H1 (cell line): ENCODE measurements around the gene CAMK2A. TPM values are rescaled to one million over a fixed set of nuclear protein-coding genes. Genes with fewer than 3 reads are reported as not detected.

ENCODE experiments used
- POLR2A ChIP-seq, 2 experiments: IDR thresholded peaks; 1 replicate in 1 of 2; 2 replicates in 1 of 2; pipeline ENCODE4 v1.6.1; 2011; ENCODE audit warnings: low read depth in 2 of 2, low read length in 2 of 2, mild to moderate bottlenecking in 2 of 2; ENCODE audit errors: control extremely low read depth in 1 of 2
- SUZ12 ChIP-seq: fragments of 200-600 bp; sonication (generic); IDR thresholded peaks from 2 replicates; pipeline ENCODE4 v1.6.1; 2012; ENCODE audit warnings: mild to moderate bottlenecking, inconsistent platforms, low read length, moderate library complexity, mixed read lengths
- polyA plus RNA-seq, 7 experiments: library from polyadenylated mRNA; depleted of rRNA in 3 of 7; stranded (reverse) in 5 of 7; unstranded in 2 of 7; fragments of >200 nt in 5 of 7; fragments of 200-250 nt in 2 of 7; gene quantifications; 1 replicate in 5 of 7; 2 replicates in 1 of 7; 4 replicates in 1 of 7; pipeline versions ENCODE4 v1.2.1 to v1.2.3, GENCODE V29; 2011 to 2013; ENCODE audit warnings: missing spikeins in 2 of 7, mixed read lengths in 2 of 7
- total RNA-seq: library from RNA; stranded (reverse); fragmentation: NEBNext Ultra II Directional; extraction: Animal tissue kit (Norgen Biotek cat#: 25700); gene quantifications from 2 replicates; pipeline ENCODE4 v1.2.1, GENCODE V29; 2021
- TF ChIP-seq, protein P1 (sequence below): IDR thresholded peaks from 2 replicates; pipeline ENCODE4 v1.6.1; 2011; ENCODE audit warnings: low read depth, mild to moderate bottlenecking, low read length; ENCODE audit not compliant: insufficient read depth

The CAMK2A gene
- total and polyA plus RNA-seq, 2 of the 8 experiments (the other 6 are each of a cell fraction or from before 2014, with no cell fraction given): 0.20 to 0.28 TPM

DNA sequence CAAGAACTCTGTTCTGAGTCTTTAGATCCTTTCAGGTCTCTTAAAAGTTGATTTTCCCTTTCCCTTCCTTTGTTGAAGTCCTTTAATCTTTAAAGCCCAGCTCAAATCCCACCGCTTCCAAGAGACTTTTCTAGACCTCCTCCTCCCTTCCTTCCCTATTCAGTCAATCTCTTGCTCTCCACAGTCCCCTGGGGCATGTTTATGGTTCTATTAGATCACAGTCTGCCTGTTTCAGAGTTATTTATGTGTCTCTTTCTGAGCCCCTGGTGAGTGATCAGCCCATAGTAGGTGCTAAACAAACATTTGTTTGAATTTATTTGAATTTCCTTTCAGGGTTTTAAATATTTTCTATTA lies 20.3 kb upstream of the CAMK2A start (continued):
- TF ChIP-seq, protein P1, sequence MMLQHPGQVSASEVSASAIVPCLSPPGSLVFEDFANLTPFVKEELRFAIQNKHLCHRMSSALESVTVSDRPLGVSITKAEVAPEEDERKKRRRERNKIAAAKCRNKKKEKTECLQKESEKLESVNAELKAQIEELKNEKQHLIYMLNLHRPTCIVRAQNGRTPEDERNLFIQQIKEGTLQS: no peak
- TF ChIP-seq SUZ12 (no peak), POLR2A (IDR thresholded peaks at IDR 0.05; ENCODE audit: control extremely low read depth in 1 of 2, low read depth in 2 of 2, low read length in 2 of 2) (no peak)
- TF ChIP-seq, all 59 proteins: peak for 0
